Measurements from ENCODE around the gene CIB4.
"Not testable (repeated sequence)": the region's sequence is repeated elsewhere in the genome, so short reads cannot be mapped to it uniquely, and the experiment has no call there.

The CIB4 gene

DNA sequence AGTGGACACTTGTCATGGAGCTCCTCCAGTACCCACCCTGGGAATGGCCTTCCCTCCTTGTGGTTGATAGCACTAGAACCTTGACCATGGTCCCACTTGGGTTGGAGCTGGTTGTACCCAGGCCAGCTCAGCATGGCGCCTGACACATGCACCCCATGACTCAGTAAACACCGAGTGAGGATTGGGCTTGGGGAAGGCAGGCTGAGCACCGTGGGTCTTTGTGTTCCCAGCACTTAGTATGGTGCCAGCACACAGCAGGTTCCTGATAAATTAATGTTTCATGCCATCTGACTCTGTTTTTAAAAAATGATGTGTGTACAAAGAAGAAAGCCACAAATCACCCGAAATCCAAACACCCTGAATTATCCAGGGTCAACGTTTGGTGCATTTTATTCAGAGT lies 69.8 kb downstream of the CIB4 start:
- no peak for DNase-seq (ENCODE audit: low read depth)
- TF ChIP-seq, protein P1, sequence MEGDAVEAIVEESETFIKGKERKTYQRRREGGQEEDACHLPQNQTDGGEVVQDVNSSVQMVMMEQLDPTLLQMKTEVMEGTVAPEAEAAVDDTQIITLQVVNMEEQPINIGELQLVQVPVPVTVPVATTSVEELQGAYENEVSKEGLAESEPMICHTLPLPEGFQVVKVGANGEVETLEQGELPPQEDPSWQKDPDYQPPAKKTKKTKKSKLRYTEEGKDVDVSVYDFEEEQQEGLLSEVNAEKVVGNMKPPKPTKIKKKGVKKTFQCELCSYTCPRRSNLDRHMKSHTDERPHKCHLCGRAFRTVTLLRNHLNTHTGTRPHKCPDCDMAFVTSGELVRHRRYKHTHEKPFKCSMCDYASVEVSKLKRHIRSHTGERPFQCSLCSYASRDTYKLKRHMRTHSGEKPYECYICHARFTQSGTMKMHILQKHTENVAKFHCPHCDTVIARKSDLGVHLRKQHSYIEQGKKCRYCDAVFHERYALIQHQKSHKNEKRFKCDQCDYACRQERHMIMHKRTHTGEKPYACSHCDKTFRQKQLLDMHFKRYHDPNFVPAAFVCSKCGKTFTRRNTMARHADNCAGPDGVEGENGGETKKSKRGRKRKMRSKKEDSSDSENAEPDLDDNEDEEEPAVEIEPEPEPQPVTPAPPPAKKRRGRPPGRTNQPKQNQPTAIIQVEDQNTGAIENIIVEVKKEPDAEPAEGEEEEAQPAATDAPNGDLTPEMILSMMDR (IDR thresholded peaks at IDR 0.05; ENCODE audit: low read length, missing control alignments): no peak
- no peak overlapping the region for H3K4me3 ChIP-seq (replicated peaks; ENCODE audit: low read depth, low read length)

- TF ChIP-seq, protein P1 (IDR thresholded peaks at IDR 0.05; ENCODE audit: low read length, missing control alignments): no peak
- no peak for DNase-seq (ENCODE audit: low read depth)
- H3K4me3 ChIP-seq (replicated peaks; ENCODE audit: low read depth, low read length): no peak overlapping the region
Observed at GRCh38 chr2:26570083-26570430, 71.1 kb downstream of the CIB4 start.

- no peak for DNase-seq (ENCODE audit: low read depth)
- TF ChIP-seq, protein P1 (IDR thresholded peaks at IDR 0.05; ENCODE audit: low read length, missing control alignments): no peak
- no peak overlapping the region for H3K4me3 ChIP-seq (replicated peaks; ENCODE audit: low read depth, low read length)
Observed at GRCh38 chr2:26569216-26570082, 71.7 kb downstream of the CIB4 start.

DNA sequence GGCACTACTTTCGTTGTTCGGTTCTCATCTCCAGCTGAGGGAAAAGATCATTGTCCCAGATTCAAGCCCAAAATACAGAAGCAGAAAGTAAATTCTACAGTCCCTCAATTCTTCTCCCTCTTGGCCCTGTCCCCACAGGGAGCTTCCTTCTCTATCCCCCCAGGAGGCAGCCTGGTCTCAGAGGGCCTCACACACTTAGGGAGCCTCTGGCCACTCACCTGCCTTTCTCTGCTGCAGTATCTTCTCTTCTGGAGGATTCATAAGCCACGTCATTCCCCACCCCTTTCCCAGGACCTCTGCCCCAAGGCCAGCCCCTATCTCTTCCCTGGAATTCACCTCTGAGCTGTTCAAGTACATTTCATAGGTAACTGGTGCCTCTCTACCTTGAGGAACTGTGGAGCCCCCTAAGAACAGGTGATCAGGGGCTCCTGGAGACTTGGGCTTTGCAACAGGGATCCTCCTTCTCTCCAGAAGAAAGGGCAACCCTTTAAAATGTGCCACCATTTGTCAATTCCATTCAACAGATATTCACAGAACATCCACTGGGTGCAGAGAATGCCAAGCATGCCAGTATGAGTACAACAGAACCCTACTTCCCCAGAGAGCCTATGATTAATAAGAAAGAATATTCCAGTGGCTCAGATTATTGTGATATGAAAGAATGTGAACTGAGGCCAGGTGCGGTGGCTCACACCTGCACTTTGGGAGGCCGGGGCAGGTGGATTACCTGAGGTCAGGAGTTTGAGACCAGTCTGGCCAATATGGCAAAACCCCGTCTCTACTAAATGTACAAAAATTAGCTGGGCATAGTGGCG lies 72.9 kb downstream of the CIB4 start:
- DNase-seq (ENCODE audit: low read depth): no peak
- no peak overlapping the region for H3K4me3 ChIP-seq (replicated peaks; ENCODE audit: low read depth, low read length)
- TF ChIP-seq, protein P1 (IDR thresholded peaks at IDR 0.05; ENCODE audit: low read length, missing control alignments): no peak

DNA sequence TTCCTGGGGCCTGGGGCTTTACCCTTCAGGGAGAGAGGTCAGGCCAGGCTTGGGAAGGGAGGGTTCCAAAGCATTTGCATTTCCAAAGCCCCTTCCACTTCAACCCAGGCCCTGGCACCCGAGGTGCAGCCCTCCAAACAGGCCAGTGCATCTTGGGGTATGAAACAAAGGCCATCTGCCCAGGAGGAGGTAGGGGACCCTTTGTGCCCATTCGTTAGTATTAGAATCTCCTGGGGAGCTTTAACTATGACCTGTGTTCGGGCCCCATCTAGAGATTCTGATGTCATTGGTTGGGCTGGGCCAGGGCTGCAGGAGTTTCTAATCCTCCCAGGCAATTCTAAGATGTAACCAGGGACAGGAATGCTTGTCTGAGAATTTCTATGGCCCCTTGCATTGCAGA lies 73.6 kb downstream of the CIB4 start:
- TF ChIP-seq, protein P1 (IDR thresholded peaks at IDR 0.05; ENCODE audit: low read length, missing control alignments): no peak
- no peak overlapping the region for H3K4me3 ChIP-seq (replicated peaks; ENCODE audit: low read depth, low read length)
- no peak for DNase-seq (ENCODE audit: low read depth)

- not testable (repeated sequence) for H3K4me3 ChIP-seq (replicated peaks; ENCODE audit: low read depth, low read length); DNase-seq (ENCODE audit: low read depth)
Observed at GRCh38 chr2:26566731-26567130, 74.4 kb downstream of the CIB4 start.

DNA sequence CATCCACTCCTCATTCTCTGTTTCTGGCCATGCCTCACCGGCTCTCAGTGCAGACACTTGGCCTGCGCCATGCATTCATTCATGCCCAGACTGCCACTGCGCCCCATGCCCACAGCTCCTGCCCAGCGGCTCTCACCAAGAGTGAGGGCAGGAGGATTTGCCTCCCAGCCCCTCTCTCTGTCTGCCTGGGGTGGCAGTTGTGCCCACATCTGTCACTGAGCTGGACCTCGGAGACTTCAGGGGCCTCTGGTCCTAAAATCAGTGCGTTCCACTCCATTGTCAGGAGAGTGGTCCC lies 75.1 kb downstream of the CIB4 start:
- no peak overlapping the region for H3K4me3 ChIP-seq (replicated peaks; ENCODE audit: low read depth, low read length)
- TF ChIP-seq, protein P1 (IDR thresholded peaks at IDR 0.05; ENCODE audit: low read length, missing control alignments): no peak
- no peak for DNase-seq (ENCODE audit: low read depth)

All from fibroblast of pulmonary artery (primary cell).